ENCODE measurements around the gene INSIG2. TPM values are rescaled to one million over a fixed set of nuclear protein-coding genes. Genes with fewer than 3 reads are reported as not detected.

The INSIG2 gene
- total RNA-seq, 1 donor = 9.5 TPM

DNA sequence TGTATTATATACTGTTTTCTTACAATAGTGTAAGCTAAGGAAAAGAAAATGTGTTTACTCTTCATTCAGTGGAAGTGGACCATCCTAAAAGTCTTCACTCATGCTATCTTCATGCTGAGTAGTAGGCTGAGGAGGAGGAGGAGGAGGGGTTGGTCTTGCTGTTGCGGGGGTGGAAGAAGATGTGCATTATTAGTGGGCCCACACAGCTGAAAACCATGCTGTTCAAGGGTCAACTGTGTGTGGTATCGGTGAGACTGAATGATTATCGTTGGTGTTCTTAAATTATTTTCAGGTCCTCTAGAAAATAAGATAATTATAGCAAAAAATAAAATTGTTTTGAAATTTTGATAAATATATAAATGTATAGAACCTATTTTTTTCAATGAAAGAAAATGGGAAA lies 22.0 kb downstream of the INSIG2 start:
- no peak for DNase-seq (ENCODE audit: low read depth)
- no peak overlapping the region for H3K4me3 ChIP-seq (ENCODE audit: low read depth, low read length)
- TF ChIP-seq, protein P1, sequence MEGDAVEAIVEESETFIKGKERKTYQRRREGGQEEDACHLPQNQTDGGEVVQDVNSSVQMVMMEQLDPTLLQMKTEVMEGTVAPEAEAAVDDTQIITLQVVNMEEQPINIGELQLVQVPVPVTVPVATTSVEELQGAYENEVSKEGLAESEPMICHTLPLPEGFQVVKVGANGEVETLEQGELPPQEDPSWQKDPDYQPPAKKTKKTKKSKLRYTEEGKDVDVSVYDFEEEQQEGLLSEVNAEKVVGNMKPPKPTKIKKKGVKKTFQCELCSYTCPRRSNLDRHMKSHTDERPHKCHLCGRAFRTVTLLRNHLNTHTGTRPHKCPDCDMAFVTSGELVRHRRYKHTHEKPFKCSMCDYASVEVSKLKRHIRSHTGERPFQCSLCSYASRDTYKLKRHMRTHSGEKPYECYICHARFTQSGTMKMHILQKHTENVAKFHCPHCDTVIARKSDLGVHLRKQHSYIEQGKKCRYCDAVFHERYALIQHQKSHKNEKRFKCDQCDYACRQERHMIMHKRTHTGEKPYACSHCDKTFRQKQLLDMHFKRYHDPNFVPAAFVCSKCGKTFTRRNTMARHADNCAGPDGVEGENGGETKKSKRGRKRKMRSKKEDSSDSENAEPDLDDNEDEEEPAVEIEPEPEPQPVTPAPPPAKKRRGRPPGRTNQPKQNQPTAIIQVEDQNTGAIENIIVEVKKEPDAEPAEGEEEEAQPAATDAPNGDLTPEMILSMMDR (IDR thresholded peaks at IDR 0.05; ENCODE audit: insufficient read depth, low read length) = no peak

DNA sequence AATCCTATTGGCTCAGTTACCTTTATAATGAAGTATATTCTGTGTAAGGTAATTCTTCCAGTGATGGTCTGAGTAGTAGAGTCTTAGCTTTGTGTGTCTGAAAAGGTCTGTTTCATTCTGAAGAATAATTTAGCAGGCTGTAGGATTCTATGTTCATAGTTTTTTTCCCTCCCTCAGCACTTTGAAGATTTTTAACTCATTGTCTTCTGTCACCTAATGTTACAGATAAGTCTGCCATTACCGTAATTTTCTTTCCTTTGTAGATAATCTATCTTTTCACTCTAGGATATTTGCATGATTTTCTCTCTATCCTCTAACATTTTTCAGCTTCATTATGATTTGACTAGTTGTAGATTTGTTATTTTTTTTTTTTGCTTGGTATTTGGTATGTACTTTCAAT lies 22.7 kb downstream of the INSIG2 start:
- TF ChIP-seq, protein P1 (IDR thresholded peaks at IDR 0.05; ENCODE audit: insufficient read depth, low read length) = no peak
- DNase-seq (ENCODE audit: low read depth) = no peak
- no peak overlapping the region for H3K4me3 ChIP-seq (ENCODE audit: low read depth, low read length)

DNA sequence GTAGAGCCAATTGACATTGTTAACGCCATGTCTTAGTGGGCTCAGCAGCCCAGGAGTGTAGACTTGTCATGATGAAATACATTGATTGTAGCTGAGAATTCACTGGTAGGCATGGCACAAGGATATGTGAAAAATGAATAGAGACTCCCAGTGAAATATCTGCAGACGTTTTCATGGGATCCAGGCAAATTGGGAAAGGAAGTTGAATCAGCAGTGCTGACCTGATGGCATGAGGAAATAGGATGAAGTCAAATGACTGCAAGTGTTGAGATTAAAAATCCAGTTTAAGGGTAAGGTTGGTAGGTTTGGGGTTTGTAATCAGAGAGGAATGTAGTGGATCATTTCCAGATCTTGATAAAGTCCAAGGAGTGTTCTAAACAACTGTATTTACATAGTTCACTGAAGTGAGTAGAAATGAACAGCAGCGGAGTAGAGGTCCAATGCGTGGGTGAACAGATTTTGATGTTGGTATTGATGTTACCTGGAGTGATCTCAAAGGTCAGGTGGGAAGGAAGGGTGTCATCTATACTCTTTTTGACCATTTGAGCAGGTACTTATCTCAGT lies 24.6 kb downstream of the INSIG2 start:
- TF ChIP-seq, protein P1 (IDR thresholded peaks at IDR 0.05; ENCODE audit: insufficient read depth, low read length) = no peak
- H3K4me3 ChIP-seq (ENCODE audit: low read depth, low read length) = no peak overlapping the region
- peak; percentile 75 for DNase-seq (ENCODE audit: low read depth)

DNA sequence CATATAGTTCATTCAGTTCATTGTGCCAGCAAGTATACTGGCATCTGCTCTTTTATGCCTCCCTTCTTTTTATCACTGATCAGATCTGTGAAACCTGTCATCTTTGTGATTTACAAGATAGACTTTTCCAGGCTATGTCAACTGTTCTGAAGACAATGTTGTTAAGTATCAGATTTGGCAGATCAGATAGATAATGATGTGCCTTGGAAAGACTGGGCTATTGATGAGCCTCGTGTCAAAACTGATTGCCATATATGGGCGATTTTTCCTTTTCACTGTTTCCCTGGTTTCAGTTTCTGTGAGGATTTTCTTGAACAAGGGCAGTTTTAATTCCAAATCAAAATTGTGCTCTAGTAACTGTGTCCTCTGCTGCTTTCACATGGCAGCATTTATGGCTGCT lies 26.6 kb downstream of the INSIG2 start:
- no peak overlapping the region for H3K4me3 ChIP-seq (ENCODE audit: low read depth, low read length)
- DNase-seq (ENCODE audit: low read depth) = no peak
- TF ChIP-seq, protein P1 (IDR thresholded peaks at IDR 0.05; ENCODE audit: insufficient read depth, low read length) = no peak

DNA sequence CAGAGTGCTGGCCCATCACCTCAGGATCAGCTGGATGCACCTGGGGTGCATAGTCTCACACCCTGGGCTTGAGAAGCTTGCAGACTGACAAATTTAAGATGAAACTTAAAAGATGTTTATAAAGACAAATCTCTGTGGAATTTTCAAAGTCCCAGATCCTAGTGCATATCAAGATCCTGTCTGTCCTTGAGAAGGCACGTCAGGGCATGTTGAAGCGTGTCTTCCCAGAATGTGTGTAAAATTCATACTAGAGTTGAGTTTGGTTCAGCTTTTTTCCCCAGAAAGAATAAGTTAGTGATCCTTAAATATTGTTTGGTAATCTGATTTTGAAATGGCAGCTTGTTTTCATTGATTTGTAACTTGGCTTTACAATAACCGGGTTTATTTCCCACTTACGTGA lies 27.5 kb downstream of the INSIG2 start:
- TF ChIP-seq, protein P1 (IDR thresholded peaks at IDR 0.05; ENCODE audit: insufficient read depth, low read length) = no peak
- no peak overlapping the region for H3K4me3 ChIP-seq (ENCODE audit: low read depth, low read length)
- no peak for DNase-seq (ENCODE audit: low read depth)

GRCh38 chr2:118118479-118118878 lies 30.2 kb downstream of the INSIG2 start:
- TF ChIP-seq, protein P1 (IDR thresholded peaks at IDR 0.05; ENCODE audit: insufficient read depth, low read length) = no peak
- H3K4me3 ChIP-seq (ENCODE audit: low read depth, low read length) = no peak overlapping the region
- no peak for DNase-seq (ENCODE audit: low read depth)

- DNase-seq (ENCODE audit: low read depth) = peak; percentile 24
- TF ChIP-seq, protein P1 (IDR thresholded peaks at IDR 0.05; ENCODE audit: insufficient read depth, low read length) = no peak
- no peak overlapping the region for H3K4me3 ChIP-seq (ENCODE audit: low read depth, low read length)
Observed at GRCh38 chr2:118119158-118119727, 31.0 kb downstream of the INSIG2 start.

Data from fibroblast of the aortic adventitia (primary cell).